Measurements from ENCODE around the gene KANTR.

KANTR gene

DNA sequence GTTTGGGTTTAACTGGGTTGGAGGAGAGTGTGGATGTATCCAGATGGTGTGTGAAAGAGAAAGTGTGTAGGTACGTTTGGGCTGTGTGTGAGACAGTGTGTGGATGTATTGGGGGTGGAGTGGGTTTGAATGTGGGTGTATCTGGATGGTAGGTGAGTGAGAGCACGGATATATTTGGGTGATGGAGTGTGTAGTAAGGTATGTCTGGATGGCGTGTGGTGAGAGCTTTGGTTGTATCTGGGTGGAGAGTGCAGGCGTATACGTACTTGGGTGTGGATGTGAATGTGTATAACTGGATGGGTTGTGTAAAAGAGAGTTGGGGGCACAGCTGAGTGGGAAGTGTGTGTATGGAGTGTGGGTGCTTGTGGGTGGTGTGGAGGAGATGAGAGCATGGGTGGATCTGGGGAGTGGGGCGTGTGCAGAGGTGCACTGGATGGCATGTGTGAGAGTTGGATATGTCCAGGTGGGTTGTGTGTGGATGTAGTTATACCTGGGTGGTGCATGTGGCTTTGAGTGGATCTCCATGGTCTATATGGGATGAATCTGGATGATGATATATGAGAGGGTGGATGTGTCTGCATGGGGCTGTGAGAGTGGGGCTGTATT is 38.6 kb upstream of the KANTR start:
- CTCF ChIA-PET, result no interaction called here
- no peak for DNase-seq (ENCODE audit: low spot score)
- POLR2A ChIA-PET (ENCODE audit: low non-redundant PET), result no interaction called here
- TF ChIP-seq, protein P1, sequence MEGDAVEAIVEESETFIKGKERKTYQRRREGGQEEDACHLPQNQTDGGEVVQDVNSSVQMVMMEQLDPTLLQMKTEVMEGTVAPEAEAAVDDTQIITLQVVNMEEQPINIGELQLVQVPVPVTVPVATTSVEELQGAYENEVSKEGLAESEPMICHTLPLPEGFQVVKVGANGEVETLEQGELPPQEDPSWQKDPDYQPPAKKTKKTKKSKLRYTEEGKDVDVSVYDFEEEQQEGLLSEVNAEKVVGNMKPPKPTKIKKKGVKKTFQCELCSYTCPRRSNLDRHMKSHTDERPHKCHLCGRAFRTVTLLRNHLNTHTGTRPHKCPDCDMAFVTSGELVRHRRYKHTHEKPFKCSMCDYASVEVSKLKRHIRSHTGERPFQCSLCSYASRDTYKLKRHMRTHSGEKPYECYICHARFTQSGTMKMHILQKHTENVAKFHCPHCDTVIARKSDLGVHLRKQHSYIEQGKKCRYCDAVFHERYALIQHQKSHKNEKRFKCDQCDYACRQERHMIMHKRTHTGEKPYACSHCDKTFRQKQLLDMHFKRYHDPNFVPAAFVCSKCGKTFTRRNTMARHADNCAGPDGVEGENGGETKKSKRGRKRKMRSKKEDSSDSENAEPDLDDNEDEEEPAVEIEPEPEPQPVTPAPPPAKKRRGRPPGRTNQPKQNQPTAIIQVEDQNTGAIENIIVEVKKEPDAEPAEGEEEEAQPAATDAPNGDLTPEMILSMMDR (conservative IDR thresholded peaks at IDR 0.05; ENCODE audit: low read depth), result no peak
- H3K27ac ChIP-seq, result no peak overlapping the region

DNA sequence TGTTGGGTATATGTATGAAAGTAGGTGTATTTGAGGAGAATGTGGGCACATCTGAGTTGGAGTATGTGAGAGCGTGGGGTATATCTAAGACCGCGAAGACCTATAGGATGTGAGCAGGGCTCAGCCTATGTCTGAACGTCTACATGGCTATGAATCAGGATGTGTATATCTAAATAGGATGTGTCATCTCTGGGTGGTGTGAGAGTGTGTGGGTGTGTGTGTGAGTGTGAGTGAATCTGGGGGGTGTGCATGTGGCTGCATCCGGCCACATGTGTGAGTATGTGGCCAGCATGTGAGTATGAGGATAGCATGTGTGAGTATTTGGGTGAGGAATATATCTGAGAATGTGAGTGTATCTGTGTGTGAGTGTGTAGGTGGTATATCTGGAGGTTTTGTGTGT is 37.6 kb upstream of the KANTR start:
- no peak overlapping the region for H3K27ac ChIP-seq
- CTCF ChIA-PET, result no interaction called here
- POLR2A ChIA-PET (ENCODE audit: low non-redundant PET), result no interaction called here
- DNase-seq (ENCODE audit: low spot score), result no peak
- TF ChIP-seq, protein P1 (conservative IDR thresholded peaks at IDR 0.05; ENCODE audit: low read depth), result no peak

DNA sequence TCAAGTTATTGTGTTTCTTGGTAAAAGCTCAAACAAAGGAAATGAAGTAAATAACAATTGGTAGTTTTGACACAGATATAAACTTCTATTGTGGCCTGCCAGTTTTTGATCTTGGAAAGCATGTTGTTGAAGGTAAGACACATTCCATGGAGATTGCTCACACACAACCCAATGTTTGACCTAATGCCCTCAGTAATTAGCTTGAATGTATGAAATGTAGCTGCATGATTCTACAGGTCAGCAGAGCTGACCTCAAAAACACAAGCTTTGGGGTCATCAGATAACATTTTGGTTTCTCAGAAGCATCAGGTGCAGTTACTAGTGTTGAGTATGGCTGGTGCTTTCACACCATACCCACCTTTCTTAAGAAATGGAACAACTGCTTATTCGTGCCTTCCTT is 28.8 kb upstream of the KANTR start:
- ChIA-PET CTCF (no interaction called here), POLR2A (ENCODE audit: low non-redundant PET) (no interaction called here)
- TF ChIP-seq, protein P1 (conservative IDR thresholded peaks at IDR 0.05; ENCODE audit: low read depth), result no peak

DNA sequence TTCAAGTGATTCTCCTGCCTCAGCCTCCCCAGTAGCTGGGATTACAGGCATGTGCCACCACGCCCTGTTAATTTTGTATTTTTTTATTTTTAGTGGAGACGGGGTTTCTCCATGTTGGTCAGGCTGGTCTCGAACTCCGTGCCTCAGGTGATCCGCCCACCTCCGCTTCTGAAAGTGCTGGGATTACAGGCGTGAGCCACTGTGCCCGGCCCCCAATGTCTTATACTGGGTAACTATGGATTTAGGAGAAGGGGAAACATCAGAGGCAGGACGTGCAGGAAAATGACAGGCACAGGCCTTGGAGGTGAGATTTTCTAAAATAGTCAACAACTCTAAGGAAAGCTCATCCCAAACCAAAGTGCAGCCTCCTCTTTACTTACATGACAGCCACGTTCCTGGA is 22.9 kb upstream of the KANTR start:
- ChIA-PET POLR2A (ENCODE audit: low non-redundant PET) (no interaction called here), CTCF (interaction anchor here (0.7 kb wide), 2 partner anchors 77 to 124 kb away, joined by 3 to 5 read pairs; no protein-coding TSS in a partner anchor)
- no peak overlapping the region for H3K27ac ChIP-seq
- TF ChIP-seq, protein P1 (conservative IDR thresholded peaks at IDR 0.05; ENCODE audit: low read depth), result no peak
- DNase-seq (ENCODE audit: low spot score), result no peak

More for the DNA sequence above, 28.8 kb upstream of the KANTR start:
- no peak overlapping the region for H3K27ac ChIP-seq
- no peak for DNase-seq (ENCODE audit: low spot score)

DNA sequence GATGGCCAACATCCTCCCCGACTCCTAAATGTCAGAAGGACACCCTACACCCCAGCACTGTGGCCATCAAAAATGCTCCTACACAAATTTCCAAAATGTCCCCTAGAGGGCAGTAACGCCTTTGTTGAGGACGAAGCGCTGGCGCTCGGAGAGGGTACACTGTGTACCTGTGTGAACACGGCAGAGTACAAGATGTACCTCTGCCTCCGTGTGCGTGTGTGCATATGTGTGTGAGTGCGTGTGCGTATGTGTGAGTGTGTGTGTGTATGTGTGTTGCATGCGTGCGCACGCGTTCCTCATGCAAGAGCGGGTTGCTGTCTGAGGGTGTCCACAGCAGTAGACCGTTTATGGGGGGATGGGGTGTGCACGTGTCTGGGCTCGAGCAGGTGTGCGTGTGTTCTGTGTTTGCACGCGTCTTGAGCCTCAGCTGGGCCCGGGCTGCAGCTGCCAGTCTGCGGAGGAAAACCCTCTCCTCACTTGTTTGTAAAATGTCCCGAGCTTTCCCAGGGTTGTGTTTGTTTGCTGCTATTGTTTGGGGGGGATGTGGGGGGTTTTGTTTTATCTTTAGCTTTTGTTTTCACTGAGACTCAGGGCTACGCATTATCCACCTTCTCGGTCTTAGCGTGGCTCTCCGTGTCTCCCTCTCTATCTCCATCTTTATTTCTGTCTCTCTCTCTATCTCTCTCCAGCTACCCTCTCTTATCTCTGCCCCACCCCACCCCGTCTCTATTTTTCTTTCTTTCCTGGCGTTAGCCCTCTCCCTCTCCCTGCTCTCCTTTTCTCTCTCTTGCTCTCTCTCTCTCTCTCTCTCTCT is 22.1 kb upstream of the KANTR start:
- TF ChIP-seq, protein P1 (conservative IDR thresholded peaks at IDR 0.05; ENCODE audit: low read depth), result peak; percentile 42
- CTCF ChIA-PET, result no interaction called here
- peak overlapping the region; percentile 65 for H3K27ac ChIP-seq
- no peak for DNase-seq (ENCODE audit: low spot score)
- POLR2A ChIA-PET (ENCODE audit: low non-redundant PET), result no interaction called here

DNA sequence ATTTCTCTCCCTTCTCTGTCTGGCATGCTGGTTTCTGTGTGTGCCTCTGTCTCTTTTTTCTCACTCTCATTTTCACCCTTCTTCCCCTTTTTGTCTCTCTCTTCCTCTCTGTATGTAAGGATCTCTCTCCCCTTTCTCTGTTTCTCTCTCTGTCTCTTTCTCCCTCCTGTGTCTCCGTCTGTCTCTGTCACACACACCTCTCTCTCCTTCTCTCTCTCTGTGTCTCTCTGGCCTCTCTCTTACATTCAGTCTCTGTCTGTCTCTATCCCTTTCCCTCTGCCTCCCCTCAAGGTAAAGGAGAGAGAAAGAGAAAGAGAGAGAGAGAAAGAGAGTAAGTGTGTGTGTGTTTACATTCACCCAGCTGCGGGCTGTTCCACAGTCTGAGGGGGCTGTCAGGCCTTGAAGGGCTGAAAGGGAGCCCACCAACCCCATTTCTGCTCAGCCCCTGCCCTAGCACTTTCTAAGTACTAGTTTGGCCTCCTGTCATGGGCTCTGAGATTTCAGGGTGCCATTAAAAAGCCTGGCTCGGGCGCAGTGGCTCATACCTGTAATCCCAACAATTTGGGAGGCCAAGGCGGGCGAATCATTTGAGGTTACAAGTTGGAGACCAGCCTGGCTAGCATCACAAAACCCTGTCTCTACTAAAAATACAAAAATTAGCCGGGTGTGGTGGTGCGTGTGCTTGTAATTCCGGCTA is 21.4 kb upstream of the KANTR start:
- CTCF ChIA-PET, result no interaction called here
- TF ChIP-seq, protein P1 (conservative IDR thresholded peaks at IDR 0.05; ENCODE audit: low read depth), result no peak
- no peak for DNase-seq (ENCODE audit: low spot score)
- H3K27ac ChIP-seq, result peak overlapping the region; percentile 78
- POLR2A ChIA-PET (ENCODE audit: low non-redundant PET), result no interaction called here
